ENCODE measurements around the gene CRHR1. TPM values are rescaled to one million over a fixed set of nuclear protein-coding genes. Genes with fewer than 3 reads are reported as not detected.

CRHR1 gene
- polyA plus RNA-seq, 4 donors, result 0.14 to 1.6 (median 0.45) TPM

DNA sequence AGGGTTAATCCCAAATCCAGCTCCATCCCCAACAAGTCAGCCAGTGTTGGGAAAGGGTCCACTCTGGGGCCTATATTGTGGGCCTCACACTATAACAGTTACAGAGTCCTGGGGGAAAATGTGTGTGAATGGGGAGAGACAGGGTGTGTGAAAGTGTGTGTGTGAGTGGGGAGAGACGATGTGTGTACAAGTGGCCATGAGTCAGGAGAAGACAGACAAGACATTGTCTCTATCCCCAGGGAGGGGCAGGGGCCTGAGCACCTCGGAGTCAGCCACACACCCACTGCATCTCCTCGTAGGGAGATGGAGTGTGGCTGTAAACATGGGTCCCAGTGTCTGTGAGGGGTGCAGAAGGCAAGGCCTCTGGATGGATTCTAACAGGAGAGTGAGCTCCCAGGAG, 2.9 kb downstream of the CRHR1 start:
- DNase-seq (ENCODE audit: low read depth in 4 of 4, low spot score in 3 of 4), result no peak

DNA sequence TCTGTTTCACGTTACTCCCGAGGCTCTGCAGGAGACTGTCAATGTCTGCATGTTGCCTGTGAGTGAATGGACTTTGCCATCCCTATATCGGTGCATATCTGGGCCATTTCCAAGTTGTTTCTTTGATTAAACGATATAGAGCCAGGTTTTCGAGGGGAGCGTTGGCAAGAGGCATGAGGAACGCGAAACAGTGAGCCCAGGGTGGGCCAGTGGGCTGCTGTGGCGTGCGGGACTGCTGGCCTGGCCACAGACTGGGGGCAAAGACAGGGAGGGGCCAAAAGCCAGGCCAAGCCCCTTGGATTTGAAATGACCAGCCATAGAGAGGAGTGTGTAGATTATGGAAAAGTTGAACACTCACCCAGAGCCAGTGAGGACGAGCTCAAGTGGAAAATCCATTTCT, 3.5 kb downstream of the CRHR1 start:
- DNase-seq (ENCODE audit: low read depth in 4 of 4, low spot score in 3 of 4), result no peak

DNA sequence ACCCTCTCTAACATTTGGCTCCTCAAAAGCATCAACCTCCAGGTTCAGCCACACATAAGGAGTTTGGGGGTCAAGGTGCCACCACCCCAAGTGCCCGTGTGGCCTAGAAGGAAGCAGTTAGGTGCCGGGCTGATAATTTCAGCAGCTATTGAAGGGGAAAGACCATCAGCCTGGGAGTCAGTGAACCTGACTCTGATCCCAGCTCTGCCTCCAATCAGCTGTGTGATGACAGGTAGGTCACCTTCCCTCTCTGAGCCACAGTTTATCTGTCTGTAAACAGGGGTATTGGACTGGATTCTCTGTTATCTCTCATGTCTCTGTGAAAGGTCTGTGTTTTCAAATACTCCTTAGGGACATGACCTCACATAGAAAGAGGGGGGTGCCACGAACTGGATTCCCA, 3.9 kb downstream of the CRHR1 start:
- no peak for DNase-seq (ENCODE audit: low read depth in 4 of 4, low spot score in 3 of 4)

DNA sequence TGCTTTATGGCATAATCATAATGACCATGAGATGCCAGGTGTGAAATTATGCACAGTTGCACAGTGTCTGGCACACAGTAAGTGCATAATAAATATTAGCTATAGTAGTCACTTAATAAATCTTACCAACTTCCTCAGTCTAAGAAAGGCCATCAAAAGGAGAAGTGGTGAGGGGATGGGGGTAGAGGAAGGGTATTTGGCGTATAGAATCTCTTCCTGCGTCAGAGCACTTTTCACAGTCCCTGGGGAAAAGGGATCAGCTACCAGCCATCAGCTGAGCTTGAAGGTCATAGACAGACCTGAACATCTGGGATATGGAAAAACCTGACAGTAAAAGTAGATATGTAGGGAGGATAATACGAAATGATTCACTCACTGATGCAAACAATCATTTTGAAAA, 5.8 kb downstream of the CRHR1 start:
- no peak for DNase-seq (ENCODE audit: low read depth in 4 of 4, low spot score in 3 of 4)

DNA sequence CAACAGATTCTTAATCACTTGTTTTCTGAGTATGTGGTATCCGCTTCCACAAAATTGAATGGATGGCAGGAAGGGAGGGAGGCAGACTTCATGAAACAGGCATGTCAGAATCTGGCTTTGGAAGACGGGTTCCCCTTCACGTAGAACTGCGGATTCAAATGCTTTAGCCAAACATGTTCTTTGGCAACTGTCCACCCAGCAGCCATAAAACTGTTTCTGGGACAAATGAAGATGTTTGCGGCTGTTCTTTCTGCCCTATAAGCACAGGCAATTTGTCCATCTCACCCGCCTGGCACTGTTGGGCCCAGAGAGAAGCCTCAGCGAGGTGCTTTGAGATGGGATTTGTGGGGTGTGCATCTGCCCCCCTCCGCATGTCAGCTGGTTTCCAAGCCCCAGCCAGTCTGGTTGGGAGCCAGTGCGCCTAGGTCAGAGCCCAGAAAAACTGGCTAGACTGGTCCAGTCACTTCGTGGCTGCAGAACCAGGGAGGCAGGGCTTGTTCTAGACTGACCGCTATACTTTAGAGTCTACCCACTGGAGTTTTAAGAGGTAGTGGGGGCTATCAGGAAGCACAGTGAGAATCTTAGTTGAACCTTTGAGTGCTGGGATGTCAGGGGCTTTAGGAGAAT, 6.3 kb downstream of the CRHR1 start:
- DNase-seq (ENCODE audit: low read depth in 4 of 4, low spot score in 3 of 4), result no peak

DNA sequence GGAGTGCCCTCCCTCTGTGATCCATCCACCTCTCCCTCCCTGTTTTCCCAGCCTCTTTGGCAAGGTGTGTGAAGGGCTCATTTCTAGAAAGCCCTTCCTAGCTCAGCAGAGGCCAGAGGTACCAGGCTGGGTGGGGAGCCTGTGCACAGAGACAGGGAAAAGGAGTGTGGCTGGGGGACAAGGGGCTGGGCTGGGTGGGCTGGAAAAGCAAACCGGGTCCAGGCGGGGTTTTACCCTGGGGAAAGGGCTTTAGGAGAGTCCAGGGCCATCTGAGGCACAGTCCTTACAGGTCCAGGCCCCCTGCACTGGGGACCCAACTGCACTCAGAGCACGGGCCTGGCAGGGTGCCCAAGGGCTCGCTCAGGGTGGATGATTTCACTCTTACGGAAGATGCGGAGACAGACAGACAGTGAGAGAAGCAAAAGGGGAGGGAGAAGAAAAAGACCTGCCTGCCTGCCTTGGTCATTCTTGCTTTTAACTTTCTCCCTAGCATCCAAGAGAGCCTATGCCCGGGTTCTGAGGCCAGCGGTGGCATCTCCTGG, 7.0 kb downstream of the CRHR1 start:
- DNase-seq (ENCODE audit: low read depth in 4 of 4, low spot score in 3 of 4), result no peak

DNA sequence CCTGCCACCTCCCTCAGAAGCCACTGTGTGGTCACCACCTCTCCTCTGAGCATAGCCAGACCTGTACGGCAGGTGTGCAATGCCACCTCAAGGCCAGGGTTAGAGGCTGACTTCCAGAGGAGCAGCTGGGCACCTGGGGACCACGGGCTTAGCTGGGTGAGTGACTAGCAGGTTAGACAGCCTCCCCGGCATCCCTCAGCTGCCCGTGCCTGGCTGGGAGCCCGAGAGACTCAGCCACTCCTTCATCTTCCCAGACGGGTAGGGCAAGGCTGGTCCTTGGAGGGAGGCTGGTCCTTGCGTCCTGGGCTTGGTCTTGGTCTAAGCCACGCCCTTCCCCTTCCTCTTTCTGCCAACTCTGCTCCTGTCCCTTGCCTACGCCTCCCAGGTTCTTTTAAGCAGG, 7.8 kb downstream of the CRHR1 start:
- DNase-seq (ENCODE audit: low read depth in 4 of 4, low spot score in 3 of 4), result no peak

DNA sequence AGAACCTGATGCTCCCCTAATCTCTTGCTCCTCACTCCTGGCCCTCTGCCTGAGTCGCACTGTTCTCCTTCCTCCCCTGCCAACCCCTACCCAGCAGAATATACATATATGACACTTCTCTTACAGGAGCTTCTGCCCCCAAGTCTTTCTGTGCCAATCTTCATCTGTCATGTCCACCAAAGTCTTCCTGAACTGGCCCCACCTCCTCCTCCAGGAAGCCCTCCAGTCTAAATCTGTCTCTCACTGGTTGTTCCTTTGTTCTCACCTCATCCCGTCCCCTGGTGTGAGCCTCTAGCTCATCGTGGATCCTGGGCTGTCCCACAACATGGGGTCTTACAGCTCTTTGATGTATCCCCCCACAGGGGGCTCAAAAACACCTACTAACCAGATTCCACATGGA, 8.3 kb downstream of the CRHR1 start:
- no peak for DNase-seq (ENCODE audit: low read depth in 4 of 4, low spot score in 3 of 4)

DNA sequence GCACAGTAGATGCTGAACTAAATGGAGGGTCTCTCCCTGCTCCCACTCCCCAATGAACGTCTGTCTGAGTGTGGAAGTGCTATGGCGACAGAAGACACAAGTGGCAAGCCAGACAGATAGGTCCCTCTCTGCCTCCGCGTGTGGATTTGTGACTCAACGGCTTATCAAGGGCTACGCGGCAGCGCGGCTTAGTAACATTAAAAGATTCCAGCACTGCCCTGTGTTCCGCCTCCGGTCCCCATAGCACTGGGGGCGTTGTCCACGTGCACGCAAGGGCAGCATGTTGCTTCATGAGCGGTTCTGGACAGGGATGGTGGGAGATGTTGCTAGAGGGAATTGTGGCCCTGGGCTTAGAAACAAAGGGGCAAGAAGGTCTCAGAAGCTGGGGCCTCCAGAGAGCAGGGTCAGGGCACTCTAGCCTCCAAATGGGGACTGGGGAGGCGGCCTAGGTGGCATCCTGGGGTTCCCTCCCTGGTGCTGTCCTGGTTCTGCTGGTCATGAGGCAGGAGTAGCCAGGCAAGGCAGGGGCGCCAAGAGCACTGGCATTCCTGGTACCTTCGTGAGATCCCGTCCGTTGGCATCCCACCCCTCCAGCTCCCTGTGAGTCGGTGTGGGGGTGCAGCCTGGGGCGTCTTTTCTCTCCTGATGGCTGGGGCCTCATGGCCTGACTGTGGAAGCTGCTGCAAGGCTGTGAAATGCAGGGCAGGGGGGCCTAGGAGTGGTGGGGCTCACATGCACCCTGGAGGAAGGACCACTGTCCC, 9.1 kb downstream of the CRHR1 start:
- DNase-seq (ENCODE audit: low read depth in 4 of 4, low spot score in 3 of 4), result no peak

DNA sequence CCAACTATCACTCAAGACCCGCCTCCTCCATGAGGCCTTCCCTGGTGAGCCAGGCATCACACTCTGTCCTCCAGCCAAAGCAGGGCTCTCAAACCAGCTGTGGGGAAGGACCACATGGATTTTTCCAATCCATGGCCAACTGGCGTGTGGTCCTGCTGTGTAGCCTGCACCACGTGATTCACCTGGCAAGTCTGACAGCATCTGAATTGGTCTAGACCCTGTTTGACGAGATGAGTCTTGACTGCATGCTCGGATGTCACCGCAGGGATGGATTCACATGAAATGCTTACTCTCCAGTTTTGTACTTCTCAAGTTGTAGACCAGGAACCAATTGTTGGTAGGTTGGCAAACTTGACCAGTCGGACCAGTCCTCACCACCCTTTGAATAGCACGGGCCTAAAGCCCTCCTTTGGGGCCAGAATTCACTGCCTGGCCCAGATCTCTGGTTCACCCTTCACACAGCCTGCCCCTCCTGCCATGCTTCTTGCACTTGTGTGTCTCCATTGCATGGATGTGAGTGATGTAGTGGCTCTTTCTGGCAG, 9.9 kb downstream of the CRHR1 start:
- no peak for DNase-seq (ENCODE audit: low read depth in 4 of 4, low spot score in 3 of 4)

DNA sequence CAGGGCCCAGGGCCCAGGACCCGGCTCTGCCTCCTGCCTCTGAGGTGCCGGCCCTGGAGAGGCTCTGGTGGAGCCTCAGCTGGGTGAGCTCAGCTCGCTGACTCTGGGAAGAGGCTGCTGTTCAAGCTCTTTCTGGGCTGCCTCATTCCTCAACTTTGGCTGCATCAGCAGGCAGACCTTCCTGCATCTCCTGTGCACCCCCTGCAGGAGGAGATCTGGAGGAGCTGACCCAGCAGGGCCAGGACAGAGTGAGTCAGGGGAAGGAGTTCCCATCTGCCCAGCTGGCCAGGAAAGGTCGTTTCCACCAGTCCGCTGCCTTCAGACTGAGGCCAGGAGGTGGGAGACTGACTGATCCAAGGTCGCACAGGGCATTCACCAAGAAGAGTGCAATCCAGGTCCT, 10.7 kb downstream of the CRHR1 start:
- no peak for DNase-seq (ENCODE audit: low read depth in 4 of 4, low spot score in 3 of 4)

DNA sequence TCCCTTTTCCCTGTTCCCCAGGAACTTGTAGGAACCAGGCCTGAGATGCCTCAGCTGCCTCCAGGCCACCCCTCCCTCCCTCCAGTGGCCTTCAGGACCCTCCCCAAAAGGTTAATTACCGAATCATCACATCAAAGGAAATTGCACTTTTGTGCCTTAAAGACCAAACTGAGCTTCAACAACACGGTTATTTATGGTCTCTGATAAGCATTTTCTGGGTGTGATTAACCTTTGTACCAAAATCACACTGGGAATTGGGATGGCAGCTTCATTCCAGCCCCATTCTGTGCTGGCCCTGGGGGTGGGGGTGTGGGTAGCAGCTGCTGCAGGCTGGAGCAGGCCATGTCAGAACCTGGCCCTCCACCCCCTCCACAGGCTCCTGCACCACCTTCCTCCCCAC, 16.7 kb downstream of the CRHR1 start:
- no peak for DNase-seq (ENCODE audit: low read depth in 4 of 4, low spot score in 3 of 4)

DNA sequence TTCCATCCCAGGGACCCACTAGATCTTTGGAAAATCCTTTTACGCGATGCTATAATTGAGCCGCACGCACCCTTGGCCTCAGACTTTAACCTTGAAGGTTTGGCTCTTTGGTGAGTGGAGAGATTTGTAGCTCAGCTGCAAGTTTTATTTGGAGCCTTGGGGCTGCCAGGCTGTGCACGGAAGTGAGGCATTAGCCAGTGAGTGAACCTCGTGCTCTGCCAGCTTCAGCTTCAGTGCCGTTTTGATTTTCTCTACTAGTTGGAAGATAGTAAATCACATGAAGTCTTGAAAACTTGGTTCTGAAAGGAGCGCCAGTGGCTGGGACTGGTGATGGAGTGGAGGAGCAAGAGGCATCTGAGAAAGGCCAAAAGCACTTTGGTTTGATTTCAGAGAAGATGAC, 17.3 kb downstream of the CRHR1 start:
- no peak for DNase-seq (ENCODE audit: low read depth in 4 of 4, low spot score in 3 of 4)

DNA sequence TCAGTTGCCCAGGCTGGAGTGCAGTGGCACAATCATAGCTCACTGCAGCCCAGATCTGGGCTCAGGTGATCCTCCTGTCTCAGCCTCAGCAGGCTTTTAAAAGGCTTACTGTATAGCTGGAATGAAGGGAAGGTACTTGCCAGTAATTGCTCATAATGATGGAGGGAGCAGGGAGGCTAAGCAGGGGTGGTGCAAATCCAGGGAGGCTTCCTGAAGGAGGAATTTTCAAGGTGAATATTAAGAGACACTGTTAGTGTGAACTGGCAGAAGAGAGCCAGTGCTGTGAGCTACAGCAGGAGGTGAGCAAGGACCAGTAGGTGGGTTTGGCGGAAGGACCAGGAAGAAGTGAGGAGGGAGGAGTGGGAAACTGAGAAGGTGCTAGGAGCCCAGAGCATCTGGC, 24.7 kb downstream of the CRHR1 start:
- no peak for DNase-seq (ENCODE audit: low read depth in 4 of 4, low spot score in 3 of 4)

DNA sequence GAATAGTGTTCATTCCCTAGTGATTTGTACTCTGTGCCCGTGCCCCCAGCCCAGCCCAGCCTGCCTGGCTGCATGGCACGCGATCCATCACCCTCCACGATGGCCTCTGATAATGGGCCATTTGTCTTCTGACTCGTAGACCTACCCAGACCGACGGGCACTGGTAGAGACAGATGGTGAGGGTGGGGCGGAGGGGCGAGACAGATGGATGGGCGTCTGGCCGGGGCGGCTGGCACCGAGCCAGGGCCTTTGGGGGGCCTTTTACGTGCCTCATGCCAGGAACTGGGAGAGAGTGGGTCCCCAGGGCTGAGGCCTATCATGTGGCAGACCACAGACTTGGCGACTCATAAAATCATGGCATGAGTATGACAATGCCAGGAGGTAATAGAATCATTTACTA, 25.4 kb downstream of the CRHR1 start:
- no peak for DNase-seq (ENCODE audit: low read depth in 4 of 4, low spot score in 3 of 4)

DNA sequence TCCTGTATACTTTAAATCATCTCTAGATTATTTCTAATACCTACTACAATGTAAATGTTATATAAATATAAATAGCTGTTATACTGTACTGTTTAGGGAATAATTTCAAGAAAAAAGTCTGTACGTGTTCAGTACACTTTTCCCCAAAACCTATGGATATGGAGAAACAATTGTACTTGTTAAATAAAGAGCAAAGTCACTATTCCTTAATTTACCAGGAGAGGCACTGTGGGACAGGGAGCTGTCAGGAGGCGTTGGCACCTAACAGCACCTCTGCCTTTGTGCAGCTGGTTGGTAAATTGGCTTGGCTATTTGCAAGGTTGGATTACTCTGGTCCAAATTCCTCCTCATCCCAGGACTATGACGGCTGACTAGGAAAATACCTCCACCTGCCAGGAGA, 28.0 kb downstream of the CRHR1 start:
- no peak for DNase-seq (ENCODE audit: low read depth in 4 of 4, low spot score in 3 of 4)

DNA sequence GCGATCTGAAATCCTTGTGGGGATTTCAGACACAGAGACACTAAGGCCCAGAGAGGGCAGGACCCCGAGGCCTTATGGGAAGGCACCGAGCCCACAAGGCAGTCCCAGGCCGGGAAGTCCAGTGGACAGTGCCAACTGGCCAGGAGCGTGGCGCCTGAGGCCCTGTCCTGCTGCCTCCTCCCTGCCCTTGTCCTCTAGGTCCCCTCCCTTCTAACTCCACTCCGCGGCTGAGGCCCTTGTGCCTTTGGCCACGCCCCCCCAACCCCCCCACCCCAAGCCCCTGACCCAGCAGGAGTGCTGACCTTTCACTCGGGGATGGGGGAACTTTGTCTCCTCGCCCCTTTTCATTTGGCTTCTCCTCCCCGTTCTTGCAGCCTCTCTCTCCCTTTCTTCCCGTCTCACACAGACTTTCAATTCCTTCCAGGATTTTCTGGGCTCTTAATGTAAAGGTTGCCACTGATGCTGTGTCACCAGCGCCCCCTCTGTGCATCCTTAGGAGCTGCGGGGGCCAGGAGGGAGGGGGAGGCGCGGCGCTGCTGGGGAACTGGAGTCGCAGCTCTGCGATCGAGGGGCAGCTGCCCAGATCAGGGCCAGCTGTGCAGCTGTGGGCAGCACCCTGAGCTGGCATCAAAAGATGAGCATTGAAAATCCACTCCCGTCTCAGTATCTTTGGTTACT, 29.1 kb downstream of the CRHR1 start:
- DNase-seq (ENCODE audit: low read depth in 4 of 4, low spot score in 3 of 4), result peak in 1 of 4 donors; percentile 12

DNA sequence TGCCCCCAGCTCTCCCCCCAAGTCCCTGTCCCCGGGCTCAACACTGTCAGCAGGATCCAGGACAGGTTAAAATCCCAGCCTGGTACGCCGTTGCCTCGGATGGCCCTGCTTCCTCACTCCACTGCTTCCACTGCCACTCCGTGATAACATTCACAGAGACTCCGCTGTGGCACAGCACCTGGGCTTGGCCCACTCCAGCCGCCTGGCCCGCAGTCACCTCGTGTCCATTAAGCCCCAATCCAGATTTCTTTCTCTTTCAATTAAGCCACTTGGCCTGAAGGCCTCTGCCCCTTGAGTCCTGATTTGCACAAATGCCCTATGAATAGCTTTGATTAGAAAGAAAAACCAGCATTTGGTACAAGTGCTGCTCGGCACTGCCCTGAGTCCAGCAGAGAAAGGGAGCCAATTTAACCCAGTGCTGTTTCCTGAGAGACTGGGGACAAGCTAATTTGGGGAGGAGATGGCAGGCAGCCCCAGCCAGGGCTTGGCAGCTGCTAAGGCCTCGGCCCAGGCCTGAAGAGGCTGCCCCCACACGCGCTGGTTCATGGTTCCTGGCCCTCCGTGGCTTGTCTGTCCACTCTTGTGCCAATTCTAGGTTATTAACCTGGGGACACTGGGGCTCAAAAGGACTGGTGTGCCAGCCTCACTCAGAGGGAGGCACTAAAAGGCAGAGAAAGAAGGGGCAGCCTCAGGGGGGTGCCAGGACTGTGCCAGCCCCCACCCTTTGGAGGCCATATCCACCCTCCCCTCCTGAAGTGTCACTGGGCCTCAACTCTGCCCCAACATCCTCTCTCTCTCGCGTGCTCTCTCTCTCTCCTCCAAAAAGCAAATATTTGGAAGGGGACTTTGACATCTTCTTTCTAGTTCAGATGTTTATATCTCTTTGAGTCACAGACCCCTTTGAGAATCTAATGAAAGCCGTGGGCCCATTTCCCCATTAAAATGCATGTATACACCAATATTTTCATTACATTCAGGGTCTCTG, 30.8 kb downstream of the CRHR1 start:
- DNase-seq (ENCODE audit: low read depth in 4 of 4, low spot score in 3 of 4), result no peak

DNA sequence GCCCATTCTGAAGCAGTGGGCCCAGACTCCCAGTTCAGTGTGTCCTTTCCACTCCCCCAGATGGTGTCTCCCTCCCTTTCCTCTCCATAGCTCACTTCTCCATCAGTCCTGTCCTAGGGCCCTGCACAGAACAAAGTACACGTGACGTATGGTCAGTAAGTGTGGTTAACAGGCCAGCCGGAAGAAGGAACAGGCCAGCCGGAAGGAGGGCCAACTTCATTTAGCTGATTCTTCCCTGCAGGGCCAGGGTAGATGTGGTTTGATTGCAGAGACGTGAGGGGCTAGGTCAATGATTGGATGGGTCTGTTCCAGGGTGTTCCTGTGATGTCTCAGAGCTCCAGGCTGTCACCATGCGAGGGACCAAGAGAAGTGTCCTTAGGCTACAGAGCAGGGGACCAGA, 31.6 kb downstream of the CRHR1 start:
- DNase-seq (ENCODE audit: low read depth in 4 of 4, low spot score in 3 of 4), result no peak

DNA sequence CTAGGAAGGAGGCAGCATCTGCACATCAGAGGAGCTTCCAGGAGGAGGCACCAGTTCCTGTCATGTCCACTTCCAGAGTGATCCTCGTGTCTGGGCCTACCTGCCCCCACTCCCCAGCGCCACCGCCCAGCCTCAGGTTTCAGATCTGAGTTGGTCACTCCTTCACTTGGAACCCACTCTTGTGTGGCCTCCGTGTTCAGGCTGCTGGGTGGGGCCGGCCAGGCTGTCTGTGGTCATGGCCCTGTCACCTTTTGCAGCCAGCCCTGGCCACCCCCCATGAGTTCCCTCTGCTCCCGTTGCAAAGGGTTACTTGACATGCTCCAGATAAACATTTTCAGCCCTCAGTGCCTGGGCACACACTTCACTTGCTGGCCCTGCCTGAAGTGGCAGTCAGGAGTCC, 33.9 kb downstream of the CRHR1 start:
- no peak for DNase-seq (ENCODE audit: low read depth in 4 of 4, low spot score in 3 of 4)

Data from right renal pelvis (tissue), 4 donors.